ENCODE data around the gene CLEC4F.

DNA sequence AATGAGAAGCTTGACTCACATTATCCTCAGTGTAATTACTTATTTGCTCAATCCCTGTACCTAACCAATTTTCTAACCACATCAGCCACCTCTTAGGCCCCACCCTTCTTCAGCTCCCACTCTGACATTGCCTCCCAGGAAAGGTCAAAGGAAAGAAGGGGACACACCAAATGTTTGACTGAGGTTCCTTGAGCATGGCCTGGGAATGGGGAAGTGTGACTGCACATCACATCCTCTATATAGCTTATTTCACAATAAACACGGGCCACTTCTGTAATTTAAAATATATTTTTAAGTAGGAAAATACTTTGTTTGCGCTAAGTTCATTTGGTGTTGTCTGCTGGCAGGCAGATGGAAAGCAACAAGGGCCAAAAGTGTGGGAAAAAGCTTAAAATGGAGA is 26.9 kb downstream of the CLEC4F start:
- TF ChIP-seq, protein P1, sequence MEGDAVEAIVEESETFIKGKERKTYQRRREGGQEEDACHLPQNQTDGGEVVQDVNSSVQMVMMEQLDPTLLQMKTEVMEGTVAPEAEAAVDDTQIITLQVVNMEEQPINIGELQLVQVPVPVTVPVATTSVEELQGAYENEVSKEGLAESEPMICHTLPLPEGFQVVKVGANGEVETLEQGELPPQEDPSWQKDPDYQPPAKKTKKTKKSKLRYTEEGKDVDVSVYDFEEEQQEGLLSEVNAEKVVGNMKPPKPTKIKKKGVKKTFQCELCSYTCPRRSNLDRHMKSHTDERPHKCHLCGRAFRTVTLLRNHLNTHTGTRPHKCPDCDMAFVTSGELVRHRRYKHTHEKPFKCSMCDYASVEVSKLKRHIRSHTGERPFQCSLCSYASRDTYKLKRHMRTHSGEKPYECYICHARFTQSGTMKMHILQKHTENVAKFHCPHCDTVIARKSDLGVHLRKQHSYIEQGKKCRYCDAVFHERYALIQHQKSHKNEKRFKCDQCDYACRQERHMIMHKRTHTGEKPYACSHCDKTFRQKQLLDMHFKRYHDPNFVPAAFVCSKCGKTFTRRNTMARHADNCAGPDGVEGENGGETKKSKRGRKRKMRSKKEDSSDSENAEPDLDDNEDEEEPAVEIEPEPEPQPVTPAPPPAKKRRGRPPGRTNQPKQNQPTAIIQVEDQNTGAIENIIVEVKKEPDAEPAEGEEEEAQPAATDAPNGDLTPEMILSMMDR (IDR thresholded peaks at IDR 0.05) = no peak
- no peak for TF ChIP-seq POLR2A (IDR thresholded peaks at IDR 0.05)

Measured in right lobe of liver (tissue), 4 donors.